ENCODE measurements around the gene ROR2.
A peak's percentile ranks its signal among the peaks of the same experiment; 100 is the strongest.
"Not testable (repeated sequence)": the region's sequence is repeated elsewhere in the genome, so short reads cannot be mapped to it uniquely, and the experiment has no call there.

The ROR2 gene

GRCh38 chr9:91924090-91924489, 25.9 kb downstream of the ROR2 start:
- DNase-seq (ENCODE audit: low read depth in 2 of 2) = no peak

GRCh38 chr9:91923145-91923544, 26.9 kb downstream of the ROR2 start:
- no peak for DNase-seq (ENCODE audit: low read depth in 2 of 2)

- DNase-seq (ENCODE audit: low read depth in 2 of 2) = no peak
These were observed 28.7 kb downstream of the ROR2 start for GRCh38 chr9:91921371-91921770.

GRCh38 chr9:91920630-91921350, 29.2 kb downstream of the ROR2 start:
- no peak for DNase-seq (ENCODE audit: low read depth in 2 of 2)

GRCh38 chr9:91919621-91920020, 30.4 kb downstream of the ROR2 start:
- DNase-seq (ENCODE audit: low read depth in 2 of 2) = no peak

- no peak for DNase-seq (ENCODE audit: low read depth in 2 of 2)
These were observed 32.6 kb downstream of the ROR2 start for GRCh38 chr9:91917436-91917835.

- DNase-seq (ENCODE audit: low read depth in 2 of 2) = no peak
These were observed 34.3 kb downstream of the ROR2 start for GRCh38 chr9:91915524-91916263.

- no peak for DNase-seq (ENCODE audit: low read depth in 2 of 2)
These were observed 35.1 kb downstream of the ROR2 start for GRCh38 chr9:91914937-91915336.

- no peak for DNase-seq (ENCODE audit: low read depth in 2 of 2)
These were observed 35.6 kb downstream of the ROR2 start for GRCh38 chr9:91914404-91914803.

- no peak for DNase-seq (ENCODE audit: low read depth in 2 of 2)
These were observed 36.0 kb downstream of the ROR2 start for GRCh38 chr9:91913986-91914385.

GRCh38 chr9:91913096-91913495, 36.9 kb downstream of the ROR2 start:
- no peak for DNase-seq (ENCODE audit: low read depth in 2 of 2)

GRCh38 chr9:91911657-91912056, 38.4 kb downstream of the ROR2 start:
- DNase-seq (ENCODE audit: low read depth in 2 of 2) = no peak

GRCh38 chr9:91909256-91909655, 40.8 kb downstream of the ROR2 start:
- not testable (repeated sequence) for DNase-seq (ENCODE audit: low read depth in 2 of 2)

GRCh38 chr9:91908746-91909145, 41.3 kb downstream of the ROR2 start:
- no peak for DNase-seq (ENCODE audit: low read depth in 2 of 2)

GRCh38 chr9:91908293-91908623, 41.8 kb downstream of the ROR2 start:
- no peak for DNase-seq (ENCODE audit: low read depth in 2 of 2)

GRCh38 chr9:91907484-91908292, 42.3 kb downstream of the ROR2 start:
- DNase-seq (ENCODE audit: low read depth in 2 of 2) = no peak

- peak; percentile 8 to 14 for DNase-seq (ENCODE audit: low read depth in 2 of 2)
These were observed 44.0 kb downstream of the ROR2 start for GRCh38 chr9:91905991-91906469.

- DNase-seq (ENCODE audit: low read depth in 2 of 2) = no peak
These were observed 44.8 kb downstream of the ROR2 start for GRCh38 chr9:91905237-91905650.

GRCh38 chr9:91904588-91905236, 45.3 kb downstream of the ROR2 start:
- DNase-seq (ENCODE audit: low read depth in 2 of 2) = no peak

- no peak for DNase-seq (ENCODE audit: low read depth in 2 of 2)
These were observed 46.7 kb downstream of the ROR2 start for GRCh38 chr9:91903126-91903911.

- no peak for DNase-seq (ENCODE audit: low read depth in 2 of 2)
These were observed 47.4 kb downstream of the ROR2 start for GRCh38 chr9:91902475-91903125.

All from stimulated activated CD8-positive, alpha-beta memory T cell treated with anti-CD3 and anti-CD28 coated beads, Interleukin-2, amount 100 ng/mL, for 1 hour (primary cell).